K562 (cell line): ENCODE data around the gene TGFBR3L. TPM values are rescaled to one million over a fixed set of nuclear protein-coding genes. Genes with fewer than 3 reads are reported as not detected.

Experiments used
- ARID3B ChIP-seq: fragments of 250-450 bp; sonication (Bioruptor Pico); IDR thresholded peaks from 2 replicates; pipeline ENCODE4 v1.4.0; 2020; ENCODE audit warnings: borderline replicate concordance
- ARID4B ChIP-seq: sonication (generic); formaldehyde crosslinking; IDR thresholded peaks from 2 replicates; pipeline ENCODE4 v1.8.0; 2022; ENCODE audit warnings: mild to moderate bottlenecking, missing genetic modification reagents
- CAMTA2 ChIP-seq: fragments of 250-450 bp; sonication (Bioruptor Pico); conservative IDR thresholded peaks from 2 replicates; pipeline ENCODE4 v1.5.1; 2022
- CREB5 ChIP-seq: fragments of 250-450 bp; sonication (Bioruptor Pico); IDR thresholded peaks from 2 replicates; pipeline ENCODE4 v1.5.0; 2020; ENCODE audit warnings: mild to moderate bottlenecking
- HMBOX1 ChIP-seq: sonication (generic); IDR thresholded peaks from 2 replicates; pipeline ENCODE4 v1.6.1; 2016
- JUN ChIP-seq, 2 experiments: sonication (generic) in 1 of 2; formaldehyde crosslinking in 1 of 2; IDR thresholded peaks; 2 replicates each; pipeline versions ENCODE4 v1.6.1 to v1.8.0; 2012 to 2022; ENCODE audit warnings: borderline replicate concordance in 2 of 2, mild to moderate bottlenecking in 2 of 2, improper control_type of control experiment in 1 of 2, low read depth in 1 of 2, low read length in 1 of 2, missing genetic modification reagents in 1 of 2
- MITF ChIP-seq: IDR thresholded peaks from 2 replicates; pipeline ENCODE4 v1.6.1; 2014; ENCODE audit warnings: antibody characterized with exemption
- PHB ChIP-seq: fragments of 250-450 bp; sonication (Bioruptor Pico); IDR thresholded peaks from 2 replicates; pipeline ENCODE4 v1.5.0; 2021
- RREB1 ChIP-seq: fragments of 250-450 bp; sonication (Bioruptor Pico); IDR thresholded peaks from 2 replicates; pipeline ENCODE4 v1.4.0; 2020
- XRCC3 ChIP-seq: fragments of 450-650 bp; IDR thresholded peaks from 2 replicates; pipeline ENCODE4 v1.6.1; 2017; ENCODE audit warnings: mild to moderate bottlenecking, moderate library complexity
- polyA plus RNA-seq, 8 experiments: library from polyadenylated mRNA; depleted of rRNA in 4 of 8; stranded (reverse) in 5 of 8; unstranded in 3 of 8; fragments of >200 nt; fragmentation: Nextera tagmentation in 2 of 8; fragmentation: Illumina TruSeq in 1 of 8; extraction: Ambion mirVana in 2 of 8; extraction: Trizol in 1 of 8; gene quantifications; 2 replicates each; pipeline versions ENCODE4 v1.2.1 to v1.2.3, GENCODE V29; 2011 to 2014; ENCODE audit warnings: inconsistent platforms in 1 of 8, missing spikeins in 1 of 8
- total RNA-seq, 7 experiments: library from RNA; depleted of rRNA in 6 of 7; stranded (reverse); fragments of >200 nt in 6 of 7; fragmentation: Illumina TruSeq in 2 of 7; extraction: Trizol in 2 of 7; gene quantifications; 2 replicates each; pipeline versions ENCODE4 v1.2.1 to v1.2.3, GENCODE V29; 2011 to 2021; ENCODE audit warnings: low replicate concordance in 1 of 7

Gene TGFBR3L
- total and polyA plus RNA-seq, 9 of the 15 experiments (the other 6 are each of a cell fraction or from before 2014, with no cell fraction given): not detected

DNA sequence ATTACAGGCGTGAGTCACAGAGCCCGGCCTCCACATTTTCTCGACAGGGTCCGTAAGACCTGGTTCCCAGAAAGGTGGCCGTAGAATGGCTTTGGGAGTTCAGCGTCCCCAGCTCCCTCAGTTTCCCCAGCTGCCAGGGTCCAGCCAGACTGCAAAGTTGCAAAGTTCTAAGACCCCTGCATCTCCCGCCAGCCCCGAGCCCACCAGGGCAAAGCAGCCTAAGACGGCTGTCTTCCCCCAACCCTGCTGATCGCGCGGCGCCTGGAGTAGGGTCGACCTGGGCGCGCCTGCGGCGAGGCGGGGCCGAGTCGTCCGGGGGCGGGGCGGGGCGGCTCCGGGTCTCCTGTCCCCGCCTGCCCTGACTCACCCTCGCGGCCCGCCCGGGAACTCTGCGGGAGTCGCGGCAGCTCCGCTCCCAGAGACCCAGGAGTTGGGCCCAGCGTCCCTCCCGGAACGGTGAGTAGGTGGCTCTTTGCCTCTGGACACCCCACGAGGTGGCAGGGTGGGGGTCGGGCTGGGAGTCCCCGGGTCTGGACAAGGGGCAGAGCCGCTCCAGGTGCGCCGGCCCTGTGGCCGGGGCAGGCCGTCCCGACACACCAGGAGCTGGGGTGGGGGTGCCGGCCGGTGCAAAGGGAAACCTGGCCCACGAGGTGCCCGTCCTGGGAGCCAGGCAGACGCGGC is 26.3 kb upstream of the TGFBR3L start, which contains the start of gene LRRC8E (continued):
- TF ChIP-seq HMBOX1: no peak
- TF ChIP-seq MITF: no peak
- TF ChIP-seq PHB (CRISPR knock-in tag): no peak
- TF ChIP-seq XRCC3: no peak
- TF ChIP-seq CAMTA2 (CRISPR knock-in tag): no peak
- 0 out of 2 replicates have a peak, but pooled peaks have one; percentile 49 for TF ChIP-seq ARID4B (CRISPR knock-in tag)
- no peak for TF ChIP-seq RREB1
- TF ChIP-seq CREB5: no peak
- TF ChIP-seq JUN (IDR thresholded peaks at IDR 0.05; ENCODE audit: borderline replicate concordance, low read depth, low read length): no peak
- no peak for TF ChIP-seq JUN (CRISPR knock-in tag; IDR thresholded peaks at IDR 0.05; ENCODE audit: borderline replicate concordance)
- 0 out of 2 replicates have a peak, but pooled peaks have one; percentile 37 for TF ChIP-seq ARID3B
